GM18868 (cell line): ENCODE results near the gene KIF6.

Source experiments
- ATAC-seq: cut with Tn5 transposase; IDR thresholded peaks from one replicate; pipeline ENCODE4 v1.9.1; 2021; ENCODE audit warnings: mild to moderate bottlenecking, moderate library complexity; ENCODE audit not compliant: unreplicated experiment

The KIF6 gene

DNA sequence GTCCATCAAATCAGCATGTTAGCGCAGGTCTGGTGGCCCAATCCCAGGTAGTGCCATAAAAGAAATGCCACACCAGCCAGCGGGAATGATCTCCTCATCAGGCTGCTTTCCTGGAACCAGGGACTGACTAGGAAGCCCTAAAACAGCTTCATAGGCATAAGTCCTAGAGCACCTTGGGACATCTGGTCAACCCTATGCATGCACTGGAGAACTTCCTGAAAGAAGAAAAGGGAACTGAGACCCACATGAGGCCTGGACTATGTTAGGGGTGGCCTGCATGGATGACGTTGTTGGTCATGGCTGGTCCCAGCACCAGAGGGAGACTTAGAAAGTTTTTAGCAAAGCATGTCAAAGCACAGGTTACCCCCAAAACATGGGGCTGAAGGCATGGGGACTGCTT, 395.2 kb downstream of the KIF6 start:
- ATAC-seq, result peak; percentile 70

DNA sequence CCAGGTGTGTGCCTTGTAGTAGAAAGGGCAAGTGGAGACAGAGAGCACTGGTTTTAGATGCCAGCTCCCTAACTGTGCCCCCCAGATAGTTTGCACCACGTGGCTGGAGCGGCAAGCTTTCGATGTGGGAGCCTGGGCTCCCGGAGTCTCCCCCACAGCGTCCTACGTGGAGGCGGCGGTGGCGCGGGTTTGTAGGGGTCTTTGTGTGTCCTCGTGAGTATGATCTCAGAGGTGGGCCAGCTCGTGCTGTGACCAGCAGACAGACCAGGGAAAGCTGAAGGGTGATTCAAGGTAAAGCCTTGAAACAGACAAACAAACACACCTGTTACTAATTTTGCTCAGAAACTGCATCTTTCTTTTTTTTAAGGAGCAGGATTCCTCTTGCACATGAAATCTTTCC, 397.1 kb downstream of the KIF6 start:
- ATAC-seq, result no peak

DNA sequence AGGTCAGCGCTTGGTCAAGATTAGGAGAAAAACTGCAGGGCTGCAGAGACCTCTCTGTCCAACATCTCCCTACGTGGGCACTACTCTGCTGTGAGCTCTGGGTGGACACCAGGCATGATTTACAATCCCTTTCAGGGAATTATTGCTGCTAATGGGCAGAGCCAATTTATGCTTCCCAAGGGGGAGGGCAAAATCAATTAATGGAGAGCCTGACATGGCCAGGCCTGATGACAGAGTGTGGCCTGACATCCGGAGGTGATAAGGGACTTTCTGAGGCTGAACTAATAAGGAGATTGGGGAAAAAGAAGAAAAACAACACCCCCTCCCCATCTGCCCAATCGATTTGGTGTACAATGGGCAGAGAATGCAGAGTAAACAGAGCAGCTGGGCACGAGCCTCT, 397.7 kb downstream of the KIF6 start:
- ATAC-seq, result no peak

DNA sequence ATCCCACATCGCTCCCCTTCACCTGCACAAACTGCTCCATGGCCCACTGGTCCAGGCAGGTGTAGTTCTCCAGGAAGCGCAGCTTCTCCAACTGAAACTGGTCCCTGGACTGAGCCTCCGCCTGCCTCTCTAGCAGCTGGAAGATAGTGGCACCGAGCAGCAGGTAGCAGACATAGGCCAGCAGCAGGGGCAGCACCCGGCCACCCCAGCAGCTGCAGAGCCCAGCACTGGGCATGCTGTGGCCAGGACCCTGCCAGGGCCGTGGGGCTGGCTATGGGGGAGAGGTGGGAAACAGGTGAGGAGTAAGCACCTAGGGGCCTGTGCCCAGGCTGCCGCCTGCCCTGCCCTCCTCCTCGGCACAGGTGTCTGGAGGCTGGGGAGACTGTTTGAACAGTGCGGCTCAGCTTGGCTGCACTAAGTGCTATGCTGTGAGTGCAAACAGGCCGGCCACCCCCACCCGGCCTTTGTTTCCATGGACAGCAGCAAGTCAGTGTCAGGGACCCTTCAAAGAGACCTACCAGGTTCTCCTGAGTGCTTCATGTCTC, 402.8 kb downstream of the KIF6 start, which contains the start of gene KCNK16:
Gene KCNK16, minus strand, starts transcription at position 397 of the 545 bp plus-strand sequence. Its CDS starts 162 bp downstream, at position 235.
- ATAC-seq, result no peak

DNA sequence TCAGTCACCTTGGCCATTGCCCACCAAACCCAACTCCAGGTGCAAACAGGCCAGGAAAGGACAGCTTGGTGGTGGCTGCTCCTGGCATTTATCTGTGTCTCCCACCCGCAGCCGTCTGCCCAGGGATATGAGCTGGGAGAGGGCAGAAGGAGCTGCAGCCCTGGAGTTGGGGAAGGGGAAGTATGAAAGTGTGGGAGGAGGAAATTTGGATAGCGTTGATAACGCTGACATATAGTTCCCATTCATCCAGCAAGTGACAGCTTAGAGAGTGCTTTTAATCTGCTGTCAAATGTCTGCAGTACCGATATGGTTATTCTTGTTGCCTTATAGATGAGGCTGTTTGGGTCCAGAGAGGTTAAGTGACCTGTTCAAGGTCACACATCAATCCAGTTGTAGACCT, 403.4 kb downstream of the KIF6 start:
- no peak for ATAC-seq

DNA sequence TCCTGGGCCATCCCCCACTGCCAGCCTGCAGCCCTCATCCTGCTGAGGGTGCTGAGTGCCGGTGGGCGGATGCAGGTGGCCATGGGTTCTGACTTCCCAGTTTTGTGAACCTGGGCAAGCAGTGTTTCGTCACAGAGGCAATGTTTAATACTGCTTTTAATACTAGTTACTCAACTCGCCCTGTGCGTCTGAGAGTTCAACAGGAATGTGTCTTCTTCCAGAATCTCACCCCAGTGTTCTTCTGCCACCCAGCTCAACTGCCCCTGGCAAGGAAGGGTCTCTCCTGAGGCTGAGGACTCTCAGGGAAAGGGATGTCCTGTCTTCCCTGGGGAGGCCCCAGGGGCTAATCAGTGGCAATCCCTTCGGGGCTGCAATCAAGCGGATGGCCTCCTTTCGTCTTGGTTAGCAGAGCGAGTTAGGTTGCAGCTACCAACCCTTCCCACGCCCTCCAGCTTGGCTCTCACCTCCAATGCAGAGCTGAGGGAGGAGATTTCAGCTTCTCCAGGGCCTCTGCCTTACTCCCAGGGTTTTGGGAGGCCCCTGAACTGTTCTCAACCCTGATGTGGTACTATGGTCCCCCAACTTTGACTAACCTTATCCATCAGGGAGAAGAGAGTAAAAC, 404.7 kb downstream of the KIF6 start:
- no peak for ATAC-seq

DNA sequence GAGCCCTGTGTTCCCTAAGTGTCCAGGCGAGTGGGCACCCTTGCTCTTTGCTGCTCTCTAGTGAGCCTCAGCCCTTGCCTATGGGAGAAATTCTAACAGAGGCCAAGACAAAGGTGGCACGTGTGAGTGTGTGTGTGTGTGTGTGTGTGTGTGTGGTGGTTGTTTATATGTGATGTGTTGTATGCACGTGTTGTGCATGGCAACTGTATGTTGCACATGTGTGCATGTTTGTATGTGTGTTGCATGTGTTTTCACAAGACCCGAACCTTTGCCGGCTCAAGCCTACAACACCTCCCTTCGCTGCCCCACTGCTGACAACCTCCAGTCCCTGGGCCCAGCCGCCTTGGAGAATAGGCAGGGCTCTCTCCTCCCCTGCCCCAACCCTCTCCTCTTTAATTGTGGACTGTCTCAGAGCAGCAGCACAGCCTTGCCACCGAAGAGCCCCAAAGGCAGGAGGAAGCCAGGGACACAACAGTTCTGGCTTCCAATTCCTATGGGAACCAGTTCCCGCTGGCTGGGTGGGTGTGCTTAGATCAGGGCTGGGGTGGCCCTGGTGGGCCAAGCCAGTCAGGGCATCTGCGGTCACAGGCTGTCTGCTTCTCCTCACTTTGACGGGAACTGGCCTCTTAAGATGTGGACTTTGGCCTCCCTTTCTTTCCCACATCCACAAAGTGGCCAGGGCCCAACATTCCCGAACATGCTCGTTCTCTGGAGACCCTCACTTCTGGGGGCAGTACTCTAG, 405.4 kb downstream of the KIF6 start:
- no peak for ATAC-seq

DNA sequence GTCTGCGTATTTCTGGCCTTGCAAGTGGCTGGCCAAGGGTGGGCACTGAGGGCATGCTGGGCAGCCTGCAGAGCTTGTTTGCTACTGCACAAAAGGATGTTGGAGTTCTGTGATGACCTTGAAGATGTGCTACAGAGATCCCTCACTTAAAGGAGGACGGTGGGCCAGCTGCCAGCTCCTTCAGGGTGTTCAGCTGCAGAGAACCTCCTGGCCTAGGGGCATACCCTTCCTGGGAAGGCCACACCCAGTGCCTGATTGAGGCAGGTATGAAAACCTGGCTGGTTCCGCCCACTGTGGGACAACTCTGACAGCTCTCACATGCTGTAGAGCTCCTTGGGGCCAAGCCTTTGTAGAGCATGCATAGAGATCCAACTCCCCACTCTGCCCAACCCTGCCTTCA, 408.0 kb downstream of the KIF6 start:
- no peak for ATAC-seq

DNA sequence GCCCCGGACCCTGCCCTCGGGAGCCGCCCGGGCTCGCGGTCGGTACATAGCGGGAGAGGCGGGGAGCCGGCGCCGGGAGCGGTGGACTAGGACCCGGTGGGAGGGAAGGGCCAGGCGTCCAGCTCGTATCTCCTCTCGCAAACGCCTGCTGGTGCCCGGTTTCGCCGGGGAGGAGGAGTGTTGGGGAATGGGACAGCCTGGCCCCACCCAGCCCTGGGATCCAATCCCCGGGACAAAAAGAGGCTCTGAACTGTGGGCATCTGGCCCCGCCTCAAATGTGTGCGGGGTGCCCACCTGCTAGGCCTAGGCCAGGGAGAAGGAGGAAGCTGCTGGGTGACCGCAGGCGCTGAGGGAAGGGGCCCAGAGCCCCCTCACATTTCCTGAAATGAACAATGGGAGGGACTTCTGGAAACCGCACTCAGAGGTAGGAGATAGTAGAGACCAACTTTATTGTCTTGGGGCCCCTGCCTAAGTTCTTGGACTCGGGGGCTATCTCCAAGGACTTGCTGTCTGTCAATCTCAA, 410.9 kb downstream of the KIF6 start, which contains the start of gene KCNK17:
Gene KCNK17, minus strand, starts transcription at position 147 of the 523 bp plus-strand sequence. Its CDS starts 99 bp downstream, at position 48.
- no peak for ATAC-seq

DNA sequence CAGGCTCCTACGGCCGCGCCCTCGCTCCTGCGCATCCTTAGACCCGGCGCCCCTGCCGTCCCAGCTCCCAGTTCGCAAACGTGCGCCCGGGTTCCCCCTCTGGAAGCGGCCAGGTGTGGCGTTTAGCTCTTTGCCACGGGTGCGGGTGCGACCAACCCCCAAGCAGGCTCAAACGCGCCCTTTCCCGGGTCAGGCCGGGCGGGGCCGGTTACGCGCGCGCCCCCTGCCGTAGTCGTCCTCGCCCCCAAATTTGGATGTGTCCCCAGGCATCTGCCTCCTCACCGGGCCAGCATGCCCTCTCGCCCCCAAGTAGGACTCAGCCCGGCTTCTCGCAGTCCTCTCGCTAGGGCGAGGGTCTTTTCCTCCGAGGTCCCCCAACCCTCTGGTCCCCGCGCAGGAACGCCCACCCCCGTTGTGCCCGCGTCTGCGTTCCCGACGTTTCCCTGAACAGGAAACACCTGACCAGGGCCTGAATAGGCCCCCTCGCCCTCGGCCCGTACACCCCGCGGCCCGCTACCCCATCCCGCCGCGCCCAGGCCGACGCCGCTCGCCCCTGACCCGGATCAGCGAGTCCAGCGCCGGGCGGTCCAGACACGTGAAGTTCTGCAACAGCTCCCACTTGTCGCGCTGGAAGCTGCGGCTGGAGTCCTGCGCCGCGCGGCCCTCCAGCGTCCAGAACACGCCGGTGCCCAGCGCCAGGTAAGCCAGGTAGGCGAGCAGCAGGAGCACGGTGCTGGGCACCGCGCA, 411.5 kb downstream of the KIF6 start:
- ATAC-seq, result no peak

DNA sequence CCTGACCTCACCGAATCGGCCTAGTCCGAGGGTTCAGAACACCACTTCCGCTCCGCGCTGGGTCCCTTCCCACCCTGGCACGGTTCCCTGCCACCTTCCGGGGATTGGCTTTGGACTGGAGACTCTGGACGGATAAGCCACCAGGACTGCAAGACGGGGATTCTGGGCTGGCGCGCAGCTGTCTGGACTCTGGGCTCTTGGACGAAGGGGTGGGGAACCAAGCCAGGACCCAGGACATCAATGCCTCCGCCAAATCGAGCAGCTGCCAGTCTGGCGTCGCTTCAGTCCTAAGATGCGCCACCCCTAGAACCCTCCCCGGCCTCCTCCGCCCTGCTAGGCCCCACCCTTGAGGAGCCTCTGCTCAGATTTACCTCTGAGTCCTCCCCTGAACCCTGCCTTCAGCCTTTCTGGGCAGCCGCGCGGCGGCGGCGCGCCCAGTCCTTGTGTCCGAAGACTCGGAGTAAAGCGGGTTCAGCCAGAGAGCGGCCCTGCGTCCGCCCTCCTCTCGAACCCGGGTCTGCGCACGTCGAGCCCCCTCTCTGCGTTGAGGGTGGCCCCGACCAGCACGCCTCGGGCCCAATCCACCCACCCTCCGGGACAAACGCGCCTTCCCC, 412.2 kb downstream of the KIF6 start:
- no peak for ATAC-seq

DNA sequence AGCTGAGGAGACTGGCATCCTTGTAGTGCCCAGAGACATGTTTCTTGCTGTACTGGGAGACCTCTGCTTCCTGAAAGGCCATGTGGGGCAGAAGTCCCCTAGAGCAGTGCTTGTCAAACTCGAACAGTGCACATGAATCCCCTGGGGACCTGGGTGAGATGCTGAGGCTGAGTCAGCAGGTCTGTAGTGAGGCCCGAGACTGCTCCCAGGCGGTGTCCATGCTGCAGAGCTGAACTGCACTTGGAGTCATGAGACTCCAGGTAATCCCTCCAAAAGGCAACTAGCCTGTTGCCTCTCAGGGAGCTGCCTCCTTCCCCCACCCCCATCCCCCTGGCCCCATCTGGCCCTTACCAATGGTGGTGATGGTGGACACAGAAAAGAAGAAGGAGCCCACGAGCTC, 414.7 kb downstream of the KIF6 start:
- no peak for ATAC-seq

DNA sequence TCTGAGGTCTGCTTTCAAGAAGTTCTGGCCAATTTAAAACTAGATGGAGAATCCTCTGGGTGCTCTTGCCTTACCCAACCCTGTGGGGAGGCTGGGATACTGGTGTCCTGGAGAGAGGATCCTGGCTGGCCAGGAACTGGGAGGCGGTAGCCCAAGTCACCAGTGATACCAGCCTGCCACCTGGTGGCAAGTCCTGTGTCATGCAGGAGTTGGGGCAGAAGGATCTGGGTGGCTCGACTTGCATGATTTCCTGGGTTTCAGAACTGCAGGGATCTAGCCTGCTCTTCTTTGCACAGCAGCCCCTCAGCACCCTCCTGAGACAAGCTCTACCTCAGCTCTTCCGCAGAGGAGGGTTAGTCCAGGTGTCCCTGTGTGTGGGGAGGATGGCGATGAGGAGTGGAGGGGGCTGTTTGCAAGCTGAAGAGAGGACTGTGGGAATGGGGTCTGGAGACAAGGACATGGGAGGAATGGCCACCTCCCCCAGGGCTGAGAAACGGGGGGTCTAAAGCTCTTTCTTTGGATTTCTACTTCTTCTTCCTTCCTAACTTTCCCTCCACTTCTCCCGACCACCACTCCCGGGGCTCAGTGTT, 415.2 kb downstream of the KIF6 start:
- ATAC-seq, result no peak

DNA sequence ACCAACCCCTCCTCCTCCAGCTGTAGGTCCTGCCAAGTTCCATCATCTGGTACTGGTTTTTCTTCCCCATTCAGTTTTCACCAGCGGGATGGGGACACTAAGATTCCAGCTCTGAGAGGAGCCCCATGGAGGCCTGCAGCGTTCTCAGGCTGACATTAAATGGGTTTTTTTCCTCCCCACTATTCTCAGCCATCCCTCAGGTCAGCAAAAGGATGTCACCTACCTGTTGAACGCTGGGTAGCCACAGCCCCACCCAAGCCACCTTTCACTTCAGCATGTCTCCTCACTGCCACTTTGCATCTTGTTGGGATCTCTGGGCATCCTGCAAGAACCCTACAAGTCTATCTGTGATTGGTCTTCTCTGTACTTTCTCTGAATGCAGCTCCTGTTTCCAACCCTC, 417.7 kb downstream of the KIF6 start:
- ATAC-seq, result no peak

DNA sequence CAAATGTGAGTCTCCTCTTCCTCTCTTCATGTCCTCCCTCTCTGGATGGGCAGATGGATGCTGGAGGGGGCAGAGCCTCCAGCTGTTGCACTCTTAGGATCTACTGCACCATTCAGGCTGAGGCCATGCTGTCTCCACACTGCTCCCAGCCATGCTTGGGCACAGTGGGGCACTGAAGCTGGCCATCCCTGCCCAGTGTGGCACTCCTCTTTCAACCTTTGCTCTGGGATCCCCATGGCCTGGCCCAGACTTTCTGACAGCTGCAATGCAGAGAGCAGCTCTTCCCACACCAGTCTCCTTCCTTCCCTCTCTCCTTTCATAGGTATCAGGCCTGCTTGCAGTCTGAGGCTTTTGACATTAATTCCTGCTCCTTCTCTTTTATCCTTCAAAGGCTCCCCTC, 420.3 kb downstream of the KIF6 start:
- ATAC-seq, result no peak

DNA sequence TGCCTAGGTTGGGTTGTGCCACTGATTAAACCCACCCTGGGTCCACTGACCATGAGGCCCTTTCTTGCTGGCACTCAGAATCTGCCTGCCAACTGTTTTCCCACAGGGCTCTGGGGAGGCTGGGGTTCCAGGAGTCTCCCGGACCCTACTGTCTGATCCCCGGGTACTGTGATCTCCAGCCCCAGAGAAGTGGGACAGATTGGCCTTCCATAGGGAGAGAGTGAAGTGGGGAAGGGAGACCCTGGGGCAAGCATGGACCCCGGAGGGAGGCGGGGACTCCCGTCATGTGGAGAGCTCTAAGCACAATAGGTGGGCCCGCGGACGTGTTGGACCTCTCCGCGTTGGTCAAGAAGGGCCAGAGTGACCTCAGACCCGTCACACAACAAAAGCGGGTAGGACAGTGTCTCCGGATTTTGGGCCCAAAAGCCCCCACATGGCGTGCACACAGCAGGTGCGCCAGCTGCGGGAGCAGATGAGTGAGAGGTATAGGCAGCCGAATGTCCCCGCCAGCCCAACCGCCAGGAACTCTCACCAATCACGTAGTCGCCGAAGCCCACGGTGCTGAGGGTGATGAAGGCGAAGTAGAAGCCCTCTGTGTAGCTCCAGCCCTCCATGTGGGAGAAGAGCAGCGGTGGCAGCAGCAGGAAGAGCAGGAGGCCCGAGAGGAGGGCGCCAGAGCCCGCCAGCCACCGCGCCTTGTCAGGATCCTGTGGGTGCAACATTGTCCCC, 421.6 kb downstream of the KIF6 start:
- ATAC-seq, result no peak

DNA sequence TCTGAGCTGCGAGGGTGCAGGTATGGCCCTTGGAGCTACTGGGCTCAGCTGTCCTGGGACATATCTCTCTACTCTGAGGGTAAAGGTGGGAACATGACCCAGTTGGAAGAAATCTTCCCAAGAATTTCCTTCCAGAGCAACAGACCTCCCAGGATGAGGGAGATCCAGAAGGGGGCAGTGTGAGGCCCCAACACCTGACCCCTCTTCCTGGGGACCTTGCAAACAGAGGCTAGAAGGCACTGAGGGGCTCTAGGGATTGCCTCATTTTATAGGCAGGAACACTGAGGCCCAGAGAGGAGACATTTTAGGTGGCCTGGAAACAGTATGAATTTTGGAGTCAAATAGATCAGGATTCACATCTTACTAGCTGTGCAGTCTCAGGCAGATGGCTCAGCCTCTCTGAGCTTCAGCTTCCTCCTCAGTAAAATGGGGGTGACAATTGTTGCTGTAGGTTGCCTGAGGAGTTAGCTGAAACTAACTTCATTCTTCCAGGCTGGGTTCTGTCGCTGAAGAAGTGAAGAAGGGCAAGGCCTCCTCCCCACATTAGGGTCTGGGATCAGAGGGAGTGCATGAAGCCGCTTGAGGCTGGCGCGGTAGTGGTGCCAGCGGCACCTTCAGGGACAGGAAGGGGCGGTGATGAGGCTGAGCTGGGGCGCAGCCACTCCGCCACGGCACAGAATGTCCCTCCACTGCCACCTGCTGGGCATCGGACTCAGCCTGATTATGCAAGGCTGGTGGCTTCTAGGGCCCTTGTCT, 422.4 kb downstream of the KIF6 start:
- ATAC-seq, result peak; percentile 89

DNA sequence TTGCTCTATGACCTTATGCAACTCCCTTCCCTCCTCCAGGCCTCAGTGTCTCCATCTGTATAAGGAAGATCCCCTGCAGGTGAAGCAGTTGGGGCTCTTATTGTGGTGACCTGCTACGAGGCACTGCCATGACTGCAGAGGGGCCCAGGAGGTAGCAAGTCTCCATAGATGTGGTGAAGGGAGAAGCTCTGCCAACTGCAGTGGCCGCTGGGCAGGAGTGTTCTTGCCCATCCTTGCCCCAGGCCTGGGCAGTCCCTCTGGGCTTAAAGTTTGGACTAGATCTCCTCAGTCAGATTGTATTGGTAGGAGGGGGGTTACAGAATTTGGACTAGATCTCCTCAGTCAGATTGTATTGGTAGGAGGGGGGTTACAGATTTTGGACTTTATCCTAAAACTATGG, 423.2 kb downstream of the KIF6 start:
- ATAC-seq, result no peak

DNA sequence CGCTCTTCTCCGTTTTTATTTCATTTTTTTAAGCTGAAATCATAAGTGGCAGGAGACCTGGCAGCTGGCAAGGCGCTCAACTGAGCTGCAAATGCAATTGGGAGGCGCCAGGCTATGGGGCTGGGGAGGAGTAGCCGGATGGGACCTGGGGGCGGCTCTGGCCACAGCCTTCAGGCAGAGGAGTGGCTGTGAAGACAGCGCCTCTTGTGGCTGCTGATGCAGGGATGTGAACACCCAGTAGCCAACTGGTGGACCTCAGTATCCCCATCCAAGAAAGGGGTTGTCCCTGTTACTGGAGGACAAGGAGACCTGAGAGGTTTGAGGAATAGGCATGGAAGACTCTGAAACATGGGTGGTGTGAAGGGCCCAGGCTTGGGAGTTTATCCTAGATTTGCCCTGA, 423.6 kb downstream of the KIF6 start:
- no peak for ATAC-seq
